Activated CD8-positive, alpha-beta memory T cell treated with anti-CD3 and anti-CD28 coated beads for 1 hour (primary cell): ENCODE data around the gene FOXL3.

Experiments
- DNase-seq, 2 donors: peaks; one replicate each; pipeline ENCODE4 v3.0.0-alpha.2; 2020; ENCODE audit warnings: low read depth in 1 of 2; ENCODE audit errors: extremely low read depth in 1 of 2

The FOXL3 gene

DNA sequence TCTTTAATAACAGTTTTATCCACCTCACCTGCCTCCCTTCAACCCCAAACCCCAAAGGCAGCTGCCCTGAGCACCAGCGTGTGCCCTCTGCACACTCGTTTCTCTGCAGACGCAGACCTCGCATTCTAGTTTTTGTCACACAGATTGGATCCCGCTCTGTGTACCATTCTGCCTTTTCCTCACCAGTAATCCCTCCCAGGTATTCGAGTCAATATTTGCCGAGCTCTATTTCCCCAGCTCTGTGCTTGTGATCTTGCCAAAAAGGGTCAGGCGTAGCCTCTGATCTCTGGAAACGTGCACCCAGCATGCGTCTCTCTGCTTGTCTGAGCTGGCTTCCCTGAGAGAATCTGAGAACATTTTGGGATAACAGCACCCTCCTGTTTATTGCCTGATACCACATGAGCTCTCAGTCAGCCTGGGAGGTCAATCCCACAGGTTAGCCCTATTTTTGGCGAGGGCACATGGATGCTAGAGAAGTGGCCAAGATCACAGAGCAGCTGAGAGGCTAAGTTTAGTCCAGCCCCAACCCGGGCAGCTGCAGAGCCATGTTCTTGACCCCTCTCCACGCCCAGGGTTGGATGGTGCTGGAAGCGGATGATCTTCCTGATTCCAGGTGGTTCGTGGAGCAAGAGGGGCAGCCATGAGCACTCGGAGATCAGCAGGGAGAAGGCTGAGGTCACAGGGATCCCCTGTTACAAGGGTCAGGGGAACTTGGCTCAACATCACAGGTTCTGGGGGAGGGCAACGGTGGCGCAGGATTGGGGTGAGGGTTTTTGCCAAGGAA is 29.1 kb downstream of the FOXL3 start:
- DNase-seq, result no peak

DNA sequence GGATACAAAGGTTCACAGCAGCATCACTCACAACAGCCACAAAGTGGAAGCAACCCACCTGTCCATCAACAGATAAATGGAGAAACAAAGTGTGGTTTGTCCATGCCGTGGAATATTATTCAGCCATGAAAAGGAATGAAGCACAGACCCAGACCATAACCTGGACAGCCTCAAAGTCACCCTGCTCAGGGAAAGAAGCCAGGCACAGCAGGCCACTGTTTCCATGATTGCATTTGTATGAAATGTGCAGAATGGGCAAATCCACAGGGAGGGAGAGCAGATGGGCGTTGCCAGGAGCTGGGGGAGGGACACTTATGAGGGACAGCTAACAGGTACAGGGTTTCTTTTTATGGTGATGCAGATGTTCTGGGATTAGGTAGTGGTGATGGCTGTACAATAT is 30.3 kb downstream of the FOXL3 start:
- DNase-seq, result no peak

DNA sequence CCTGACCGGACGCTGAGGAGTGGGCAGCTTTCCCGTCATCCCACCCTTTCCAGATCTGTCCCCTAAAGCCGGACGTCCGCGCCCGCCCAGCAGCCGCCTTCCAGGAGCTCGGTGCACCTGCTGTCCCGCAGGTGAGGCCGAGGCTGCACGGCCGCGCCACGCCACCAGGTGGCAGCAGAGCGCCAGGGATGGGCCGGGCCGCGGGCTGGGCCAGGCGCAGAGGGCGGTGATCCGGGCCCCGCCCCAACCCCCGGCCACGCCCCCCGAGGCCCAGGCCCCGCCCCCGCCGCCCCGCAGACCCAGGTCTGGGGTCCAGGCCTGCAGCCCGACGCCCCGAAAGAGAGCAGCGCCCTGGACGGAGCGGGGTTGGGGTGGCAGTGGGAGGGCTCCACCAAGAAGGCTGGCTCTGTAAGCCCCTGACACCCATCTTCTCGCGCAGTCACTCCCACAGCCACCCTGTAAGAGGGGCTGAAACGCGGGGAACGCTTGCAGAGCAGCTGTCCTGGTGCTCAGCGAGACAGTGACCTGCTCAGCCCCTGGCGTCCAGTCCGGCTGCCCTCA is 32.2 kb downstream of the FOXL3 start:
- peak; percentile 53 to 89 for DNase-seq

DNA sequence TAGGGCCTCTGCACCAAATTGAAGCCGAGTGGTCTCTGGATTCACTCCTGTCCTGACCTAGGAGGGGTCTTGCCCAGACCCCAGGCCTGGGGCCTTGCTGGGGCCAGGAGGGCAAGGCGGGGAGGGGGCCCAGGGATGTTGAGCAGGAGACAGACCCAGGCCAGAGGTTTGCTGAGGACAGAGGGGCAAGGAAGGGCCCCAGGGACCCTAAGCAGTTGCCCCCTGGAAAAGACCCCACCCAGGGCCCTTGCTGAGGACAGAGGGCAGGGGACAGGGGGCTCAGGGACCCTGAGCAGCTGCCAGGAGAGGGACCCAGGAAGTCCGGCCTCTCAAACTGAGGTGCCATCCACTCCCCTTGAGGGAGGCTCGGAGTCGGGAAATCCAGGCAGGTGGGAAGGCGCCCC is 32.7 kb downstream of the FOXL3 start:
- DNase-seq, result no peak

DNA sequence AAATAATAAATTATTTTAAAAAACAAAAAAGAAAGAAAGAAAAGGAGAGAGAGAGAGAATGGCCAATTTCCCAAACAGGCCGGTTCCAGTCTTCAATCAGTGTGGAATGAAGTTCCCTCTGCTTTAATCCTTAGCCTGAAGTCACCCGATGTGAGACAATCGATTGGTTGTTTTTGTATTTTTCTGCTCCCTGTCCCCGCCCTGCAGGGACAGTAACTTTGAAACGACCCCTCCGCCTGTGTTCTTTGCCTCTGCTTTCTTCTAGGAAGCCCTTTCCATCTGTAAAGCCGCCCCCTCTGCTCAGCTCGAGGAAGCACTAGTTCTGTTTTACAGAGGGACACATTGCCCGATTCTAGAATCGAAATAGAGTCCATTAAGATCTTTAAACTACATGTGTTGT is 33.4 kb downstream of the FOXL3 start:
- DNase-seq, result no peak

DNA sequence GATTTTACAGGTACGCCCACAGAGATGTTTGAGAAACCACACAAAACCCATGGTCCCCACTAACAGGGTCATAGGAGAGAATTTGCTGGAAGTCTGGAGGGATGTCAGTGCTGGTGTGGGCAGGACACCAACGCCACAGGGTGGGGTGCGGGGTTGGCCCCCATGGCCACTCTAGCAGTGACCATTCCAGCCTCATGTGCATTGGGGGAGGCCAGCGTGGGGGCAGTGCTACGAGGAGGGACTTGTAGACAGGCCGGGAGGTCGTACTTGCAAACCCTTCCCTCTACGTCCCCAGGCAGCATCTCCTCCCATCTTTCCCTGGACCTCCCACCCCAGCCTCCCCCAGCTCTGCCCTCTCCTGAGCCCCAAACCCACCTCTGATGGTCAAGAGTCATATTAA is 34.0 kb downstream of the FOXL3 start:
- DNase-seq, result no peak

DNA sequence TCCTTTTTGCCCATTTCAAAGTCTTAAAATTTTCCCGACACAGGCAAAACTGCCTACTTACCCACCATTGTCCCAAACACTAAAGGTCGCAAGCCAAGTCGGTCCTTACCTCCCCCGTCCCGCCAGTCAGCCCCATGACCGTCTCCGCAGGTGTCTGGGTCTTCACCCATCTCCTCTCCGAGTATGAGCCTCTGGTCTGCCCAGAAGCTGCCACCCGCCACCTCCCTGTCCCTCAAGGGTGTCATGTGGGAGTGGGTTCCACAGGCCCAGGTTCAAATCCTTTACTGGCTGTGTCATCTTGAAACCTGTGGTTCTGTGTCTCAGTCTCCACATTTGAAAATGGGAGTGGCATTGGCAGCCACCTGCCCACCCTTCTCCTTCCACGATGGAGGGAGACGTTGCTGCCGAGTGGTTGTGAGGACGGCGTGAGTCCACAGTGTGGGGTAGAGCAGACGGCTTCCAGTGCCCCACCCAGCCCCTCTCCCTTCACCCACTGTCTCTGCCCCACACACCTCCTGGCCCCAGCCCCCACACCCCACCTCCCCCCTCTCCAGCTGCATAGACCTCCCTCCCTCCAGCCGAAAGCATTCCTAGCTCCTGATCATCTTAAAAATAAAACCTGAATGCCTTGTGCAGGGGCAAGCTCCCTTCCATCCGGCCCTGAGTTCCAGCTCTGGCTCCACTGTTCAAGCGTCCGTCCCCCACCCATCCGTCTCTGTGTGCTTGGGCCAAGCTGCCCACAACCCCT is 35.3 kb downstream of the FOXL3 start:
- DNase-seq, result no peak

DNA sequence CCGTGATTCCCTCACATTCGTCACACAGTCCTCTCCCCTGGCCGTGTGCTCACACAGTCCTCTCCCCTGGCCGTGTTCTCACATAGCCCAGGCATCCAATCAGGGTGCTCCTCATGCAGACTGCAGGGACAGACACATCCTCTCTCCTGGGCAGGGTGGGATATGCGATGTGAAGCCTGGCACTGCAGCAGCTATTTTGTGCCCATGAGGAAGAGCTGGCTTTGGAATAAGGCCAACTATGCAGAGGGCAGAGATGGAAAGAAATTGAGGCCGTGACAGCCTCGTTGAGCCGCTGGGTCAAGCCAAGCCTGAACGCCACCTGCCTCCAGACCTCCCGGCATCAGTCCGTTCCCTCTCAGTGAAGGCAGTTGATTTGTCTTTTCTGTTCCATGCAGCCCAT is 35.8 kb downstream of the FOXL3 start:
- no peak for DNase-seq

DNA sequence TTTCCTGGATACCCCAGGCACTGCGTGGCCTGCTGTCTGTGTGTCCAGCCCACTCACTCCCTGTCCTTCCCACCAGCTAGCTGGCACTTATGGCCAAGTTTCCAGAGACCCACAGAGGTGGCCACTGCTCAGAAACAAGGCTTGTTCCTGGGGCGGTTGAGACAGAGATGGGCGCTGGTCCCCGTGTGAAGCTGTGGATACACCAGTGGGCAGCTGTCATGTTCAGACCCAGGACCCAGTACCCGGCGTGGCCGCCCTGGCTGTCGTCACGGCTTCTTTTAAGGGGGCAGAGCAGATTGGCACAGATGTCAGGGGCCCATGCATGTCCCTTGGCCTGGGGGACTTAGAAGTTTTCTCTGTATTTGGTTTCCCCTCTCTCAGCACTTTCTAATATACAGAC is 36.3 kb downstream of the FOXL3 start:
- DNase-seq, result no peak

DNA sequence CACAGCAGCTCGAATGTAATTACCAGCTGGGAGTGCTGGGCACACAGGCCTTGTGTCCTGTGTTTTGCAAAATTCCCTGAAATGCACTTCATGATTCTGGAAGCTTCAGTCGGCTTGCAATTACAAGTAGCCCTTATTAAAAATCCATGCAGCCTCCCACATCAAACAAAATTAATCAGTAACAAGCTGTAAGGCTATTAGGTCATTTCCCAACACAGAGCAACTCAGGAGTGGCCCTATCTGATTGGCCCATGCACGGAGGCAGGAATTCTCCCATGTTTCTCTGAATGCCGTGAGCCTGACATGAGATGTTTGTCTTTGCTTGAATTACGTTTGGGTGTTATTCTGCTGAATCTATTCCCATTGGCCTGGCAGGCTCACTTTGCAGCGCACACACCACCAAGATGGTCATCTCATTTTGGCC is 36.9 kb downstream of the FOXL3 start:
- DNase-seq, result no peak

DNA sequence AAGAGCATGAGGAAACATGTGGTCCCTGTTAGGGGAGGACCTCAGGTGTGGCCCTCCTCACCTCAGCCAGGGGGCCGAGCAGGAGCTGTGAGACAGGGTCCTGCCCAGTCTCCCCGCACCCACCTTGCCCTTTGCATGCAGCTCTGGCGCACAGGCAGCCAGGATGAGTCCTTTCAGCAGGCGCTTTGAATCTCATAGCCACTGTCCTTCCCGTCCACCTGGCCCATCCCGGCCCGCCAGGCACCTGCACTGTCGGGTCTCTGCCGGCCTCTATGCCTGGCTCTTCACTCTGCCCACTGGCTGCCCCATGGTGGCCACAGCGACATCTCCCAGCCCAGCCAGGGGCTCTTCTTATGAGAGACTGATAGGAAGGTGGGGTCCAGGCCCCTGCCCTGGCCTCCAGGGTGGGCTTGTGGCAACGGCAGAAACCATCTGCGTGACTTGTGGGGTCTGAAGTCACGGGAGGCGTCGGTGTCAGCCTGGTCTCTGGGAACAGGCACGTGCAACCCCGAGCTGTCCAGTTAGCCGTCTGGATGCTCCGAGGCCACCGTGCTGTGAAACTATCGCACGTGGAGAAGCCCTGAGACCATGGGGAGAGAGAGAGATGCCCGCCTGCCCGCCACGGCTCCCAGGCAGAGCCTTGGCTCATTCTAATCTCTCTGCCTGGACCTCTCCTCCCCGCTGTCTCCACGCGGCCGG is 37.4 kb downstream of the FOXL3 start:
- no peak for DNase-seq

DNA sequence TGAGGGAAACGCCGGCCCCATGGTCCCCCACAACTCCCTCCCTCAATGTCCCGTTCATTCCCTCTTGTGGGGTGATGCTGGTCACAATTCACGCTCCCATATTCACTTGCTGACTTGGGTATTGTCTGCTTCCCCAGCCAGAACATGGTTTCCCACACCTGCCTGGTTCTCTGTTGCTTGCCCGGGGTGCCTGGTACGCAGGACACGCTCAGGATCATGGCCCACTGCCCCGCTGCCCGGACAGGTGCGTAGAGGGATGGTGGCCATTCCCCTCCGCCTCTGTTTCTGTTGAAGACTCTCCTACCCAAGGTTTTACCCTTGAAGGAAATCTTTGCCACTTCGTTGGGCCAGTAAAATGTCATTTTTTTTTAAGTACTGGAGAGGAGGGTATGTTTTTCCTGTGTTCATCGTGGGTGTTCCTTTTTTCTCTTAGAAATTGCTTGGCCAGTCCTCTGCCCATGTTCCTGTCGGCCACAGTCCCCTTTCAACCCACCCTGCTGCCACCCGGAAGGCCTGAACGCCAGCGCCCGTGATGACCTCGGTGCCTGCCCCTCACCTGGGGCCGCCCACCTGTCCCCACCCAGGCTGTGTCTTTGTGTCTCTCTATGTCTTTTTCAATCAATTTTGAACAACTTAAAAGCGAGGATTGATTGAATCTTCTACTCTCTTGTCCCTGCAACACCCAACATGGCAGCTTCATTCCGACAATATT is 38.2 kb downstream of the FOXL3 start:
- no peak for DNase-seq

DNA sequence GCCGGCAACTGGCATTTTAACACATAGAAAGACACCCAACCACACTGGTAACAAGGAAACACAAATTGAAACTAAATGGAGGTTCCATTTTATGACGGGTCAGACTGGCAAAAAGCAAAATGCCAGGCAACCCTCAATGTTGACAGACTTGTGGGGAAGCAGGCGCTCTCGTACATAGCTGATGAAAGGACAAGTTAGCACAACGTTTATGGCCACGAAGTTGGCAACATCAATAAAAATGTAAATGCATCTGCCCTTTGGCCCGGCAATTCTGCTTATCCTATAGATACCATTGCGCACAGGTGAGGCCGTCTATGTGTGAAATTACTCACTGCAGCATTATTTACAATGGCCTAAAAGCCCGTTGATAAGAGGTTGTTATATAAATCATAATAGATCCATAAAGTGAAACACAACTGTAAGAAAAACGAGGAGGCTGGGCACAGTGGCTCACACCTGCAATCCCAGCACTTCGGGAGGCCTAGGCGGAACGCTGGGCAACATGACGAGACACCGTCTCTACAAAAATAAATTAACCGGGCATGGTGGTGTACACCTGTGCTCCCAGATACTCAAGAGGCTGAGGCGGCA is 39.8 kb downstream of the FOXL3 start:
- no peak for DNase-seq

DNA sequence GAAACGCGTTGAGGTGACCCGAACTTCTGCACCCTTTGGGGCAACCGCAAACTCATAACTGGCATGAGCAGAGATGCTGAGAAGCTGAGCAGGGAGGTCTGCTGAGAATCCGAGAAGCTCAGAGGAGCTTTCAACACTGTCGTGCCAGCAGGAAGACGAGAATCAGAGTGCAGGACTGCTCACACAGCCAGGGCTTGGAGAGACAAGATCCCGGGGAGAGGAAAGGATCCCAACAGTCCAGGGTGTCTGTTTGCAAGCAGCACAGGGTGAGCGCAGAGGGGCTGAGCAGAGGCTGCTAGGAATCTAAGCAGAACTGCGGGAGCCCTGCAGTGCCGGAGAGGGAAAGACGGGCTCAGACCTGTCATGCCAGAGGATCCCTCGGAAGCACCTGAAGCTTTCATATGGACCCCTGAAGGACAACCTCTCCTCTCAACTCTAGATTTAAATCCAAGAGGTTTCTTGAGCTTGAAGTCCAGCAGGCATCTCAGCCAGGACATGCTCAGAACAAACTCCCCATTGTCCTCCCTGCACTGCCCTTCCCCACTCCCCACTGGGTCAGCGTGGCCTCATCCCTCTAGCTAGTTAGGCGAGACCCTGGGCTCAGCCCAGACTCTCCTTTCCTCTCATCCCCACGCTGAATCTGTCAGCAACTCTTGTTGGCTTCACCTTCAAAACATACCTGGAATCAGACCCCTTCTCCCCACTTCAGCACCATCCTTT is 40.7 kb downstream of the FOXL3 start:
- DNase-seq, result no peak

DNA sequence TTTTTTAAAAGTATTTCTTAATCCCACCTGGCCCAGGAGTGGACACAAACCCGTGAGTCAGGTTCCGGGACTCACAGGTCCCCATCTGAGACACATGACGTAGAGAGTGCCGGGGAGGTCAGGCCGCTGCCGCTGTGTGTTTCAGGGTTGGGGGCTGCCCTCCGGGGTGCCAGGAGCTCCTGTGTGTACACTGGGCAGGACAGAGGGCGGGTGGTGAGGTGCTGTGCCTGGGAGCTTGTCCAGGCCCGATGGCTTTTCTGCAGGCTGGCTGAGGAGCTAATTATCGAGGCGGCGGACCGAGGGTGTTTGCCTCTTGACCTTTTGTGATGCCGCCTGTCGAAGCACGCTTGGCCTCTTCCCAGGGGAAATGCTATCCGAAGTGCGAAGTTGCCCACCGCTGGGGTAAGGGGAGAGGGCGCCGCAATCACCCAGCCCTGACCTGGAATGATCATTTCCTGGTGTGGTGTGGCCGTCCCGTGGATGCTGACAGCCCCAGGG is 42.1 kb downstream of the FOXL3 start:
- DNase-seq, result no peak

DNA sequence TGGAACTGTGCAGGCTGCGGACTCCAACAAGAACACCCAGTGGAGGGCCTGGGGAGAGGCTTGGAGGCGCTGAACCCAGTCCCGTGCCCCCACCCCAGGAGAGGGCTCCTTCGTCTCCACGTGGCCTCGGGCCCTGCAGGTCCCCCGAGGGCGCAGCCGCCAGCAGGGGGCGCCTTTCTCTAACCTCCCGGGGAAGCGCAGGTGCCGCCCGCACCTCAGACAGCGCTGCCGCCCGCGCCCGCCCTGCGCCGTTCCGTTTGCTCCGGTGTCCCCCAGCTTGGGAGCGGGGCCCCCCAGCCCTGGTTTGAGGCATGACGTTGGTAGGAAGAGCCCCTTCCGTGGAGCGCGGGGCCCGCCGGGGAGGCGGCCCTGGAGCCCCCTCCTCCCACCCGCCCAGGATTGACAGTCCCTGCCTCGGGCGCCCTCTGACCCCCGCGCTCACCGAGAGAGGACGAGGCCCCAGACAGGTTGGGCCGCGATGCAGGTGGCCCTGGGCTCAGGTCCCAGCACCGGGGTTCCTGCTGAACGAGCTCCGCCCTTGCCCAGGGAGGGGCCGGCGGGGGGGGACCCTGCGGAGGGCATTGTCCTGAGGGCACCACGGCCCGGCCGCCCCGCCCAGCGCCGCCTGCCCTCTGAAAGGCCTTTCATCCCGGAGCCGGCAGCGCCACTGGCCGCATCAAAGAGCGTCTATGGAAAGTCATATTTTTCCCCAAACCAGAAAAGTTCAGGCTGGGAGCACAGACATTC is 42.8 kb downstream of the FOXL3 start:
- DNase-seq, result peak; percentile 79 to 92

DNA sequence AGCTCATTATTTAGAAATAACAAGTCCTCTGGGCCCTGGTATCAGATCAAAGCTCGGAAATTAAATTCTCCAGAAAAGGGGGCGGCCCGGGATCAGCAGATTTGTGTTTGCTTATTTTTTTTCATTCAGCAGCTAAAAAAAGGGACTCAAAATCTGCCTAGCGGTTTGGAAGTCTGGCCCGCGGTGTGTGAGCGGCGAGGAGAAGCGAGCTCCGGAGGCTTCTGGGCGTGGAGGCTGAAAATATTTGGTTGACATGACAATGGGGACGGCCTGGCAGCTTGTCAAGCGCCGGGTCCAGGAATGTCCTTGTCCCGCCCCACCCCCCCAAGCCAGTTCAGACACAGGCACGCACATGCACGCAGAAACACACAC is 43.4 kb downstream of the FOXL3 start:
- no peak for DNase-seq

DNA sequence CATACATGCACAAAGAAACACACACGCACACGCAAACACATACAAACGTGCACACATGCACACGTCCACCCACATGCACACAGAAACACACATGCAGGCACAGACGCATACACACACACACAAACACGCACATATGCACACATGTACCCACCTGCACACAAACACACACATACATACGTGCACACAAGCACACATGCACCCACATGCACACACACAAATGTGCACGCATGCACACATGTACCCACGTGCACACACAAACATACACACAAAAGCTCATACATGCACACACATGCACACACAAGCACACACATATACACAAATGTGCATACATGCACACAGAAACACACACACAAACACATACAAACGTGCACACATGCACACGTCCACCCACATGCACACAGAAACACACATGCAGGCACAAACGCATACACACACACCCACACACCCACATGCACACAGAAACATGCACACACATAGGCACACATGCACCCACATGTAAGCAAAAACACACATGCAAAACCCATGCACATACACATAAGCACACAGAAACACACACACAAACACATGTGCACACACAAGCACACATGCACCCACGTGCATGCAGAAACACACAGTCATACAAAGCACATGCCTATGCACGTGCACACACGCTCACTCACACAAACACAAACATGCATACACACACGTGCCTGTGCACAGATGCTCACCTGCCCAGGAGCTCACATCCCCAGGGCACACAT is 44.8 kb downstream of the FOXL3 start:
- DNase-seq, result no peak
